ENCODE results near the gene PLAA.

PLAA gene

DNA sequence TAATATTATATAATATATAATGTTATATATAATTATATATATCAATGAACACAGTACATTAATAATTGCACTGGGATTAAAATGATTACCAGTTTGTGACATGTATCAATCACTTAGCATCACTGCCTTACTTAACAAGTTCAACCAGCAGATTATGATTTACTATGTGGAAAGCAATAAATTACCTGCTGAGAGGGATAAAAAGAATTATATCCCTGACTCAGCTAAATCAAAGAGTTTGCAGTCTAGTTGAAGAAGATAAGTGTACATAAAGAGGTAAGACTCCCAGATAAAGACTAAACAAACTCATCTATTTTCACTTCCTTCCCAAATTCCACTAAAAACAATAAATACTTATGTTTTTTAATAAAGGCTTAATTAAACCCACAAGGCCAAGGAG is 11.2 kb downstream of the PLAA start:
- no peak overlapping the region for H3K4me3 ChIP-seq (ENCODE audit: low read depth, low read length)
- DNase-seq (ENCODE audit: low read depth): no peak
- TF ChIP-seq, protein P1, sequence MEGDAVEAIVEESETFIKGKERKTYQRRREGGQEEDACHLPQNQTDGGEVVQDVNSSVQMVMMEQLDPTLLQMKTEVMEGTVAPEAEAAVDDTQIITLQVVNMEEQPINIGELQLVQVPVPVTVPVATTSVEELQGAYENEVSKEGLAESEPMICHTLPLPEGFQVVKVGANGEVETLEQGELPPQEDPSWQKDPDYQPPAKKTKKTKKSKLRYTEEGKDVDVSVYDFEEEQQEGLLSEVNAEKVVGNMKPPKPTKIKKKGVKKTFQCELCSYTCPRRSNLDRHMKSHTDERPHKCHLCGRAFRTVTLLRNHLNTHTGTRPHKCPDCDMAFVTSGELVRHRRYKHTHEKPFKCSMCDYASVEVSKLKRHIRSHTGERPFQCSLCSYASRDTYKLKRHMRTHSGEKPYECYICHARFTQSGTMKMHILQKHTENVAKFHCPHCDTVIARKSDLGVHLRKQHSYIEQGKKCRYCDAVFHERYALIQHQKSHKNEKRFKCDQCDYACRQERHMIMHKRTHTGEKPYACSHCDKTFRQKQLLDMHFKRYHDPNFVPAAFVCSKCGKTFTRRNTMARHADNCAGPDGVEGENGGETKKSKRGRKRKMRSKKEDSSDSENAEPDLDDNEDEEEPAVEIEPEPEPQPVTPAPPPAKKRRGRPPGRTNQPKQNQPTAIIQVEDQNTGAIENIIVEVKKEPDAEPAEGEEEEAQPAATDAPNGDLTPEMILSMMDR (conservative IDR thresholded peaks at IDR 0.05; ENCODE audit: low read depth, low read length): no peak

DNA sequence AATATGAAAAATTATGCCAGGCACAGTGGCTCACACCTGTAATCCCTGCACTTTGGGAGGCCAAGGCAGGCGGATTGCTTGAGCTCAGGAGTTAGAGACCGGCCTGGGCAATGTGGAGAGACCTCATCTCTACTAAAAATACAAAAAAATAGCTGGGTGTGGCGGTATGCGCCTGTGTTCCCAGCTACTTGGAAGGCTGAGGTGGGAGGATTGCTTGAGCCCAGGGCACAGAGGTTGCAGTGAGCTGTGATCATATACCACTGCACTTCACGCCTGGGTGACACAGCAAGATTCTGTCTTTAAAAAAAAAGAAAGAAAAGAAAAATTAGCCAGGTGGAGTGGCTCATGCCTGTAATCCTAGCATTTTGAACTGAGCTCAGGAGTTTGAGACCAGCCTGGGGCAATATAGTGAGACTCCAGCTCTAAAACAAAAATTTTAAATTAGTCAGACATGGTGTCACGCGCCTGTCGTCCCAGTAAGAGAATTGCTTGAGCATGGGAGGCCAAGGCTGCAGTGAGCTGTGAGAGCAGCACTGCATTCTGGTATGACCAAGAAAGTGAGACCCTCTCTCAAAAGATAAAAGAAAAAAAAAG is 18.0 kb downstream of the PLAA start:
- DNase-seq (ENCODE audit: low read depth): no peak
- H3K4me3 ChIP-seq (ENCODE audit: low read depth, low read length): no peak overlapping the region
- TF ChIP-seq, protein P1 (conservative IDR thresholded peaks at IDR 0.05; ENCODE audit: low read depth, low read length): no peak

DNA sequence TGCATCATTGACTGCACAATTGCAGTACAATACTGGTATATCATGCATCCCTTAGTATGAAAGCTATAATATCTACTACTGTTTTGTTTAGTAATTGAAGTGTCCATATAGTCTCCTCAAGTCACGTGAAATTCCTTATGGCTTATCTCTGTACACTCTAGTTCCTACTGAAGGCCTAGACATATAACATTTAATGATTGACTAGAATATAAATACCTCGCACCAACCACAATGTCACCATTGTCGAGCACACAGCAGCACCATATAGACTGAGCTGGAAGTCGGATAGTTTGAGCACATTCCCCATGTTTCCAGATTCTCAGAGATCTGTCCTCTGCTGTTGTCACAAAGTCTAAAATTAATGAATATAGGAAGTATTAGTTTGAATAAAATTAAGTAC is 21.4 kb downstream of the PLAA start:
- TF ChIP-seq, protein P1 (conservative IDR thresholded peaks at IDR 0.05; ENCODE audit: low read depth, low read length): no peak
- DNase-seq (ENCODE audit: low read depth): no peak
- H3K4me3 ChIP-seq (ENCODE audit: low read depth, low read length): no peak overlapping the region

DNA sequence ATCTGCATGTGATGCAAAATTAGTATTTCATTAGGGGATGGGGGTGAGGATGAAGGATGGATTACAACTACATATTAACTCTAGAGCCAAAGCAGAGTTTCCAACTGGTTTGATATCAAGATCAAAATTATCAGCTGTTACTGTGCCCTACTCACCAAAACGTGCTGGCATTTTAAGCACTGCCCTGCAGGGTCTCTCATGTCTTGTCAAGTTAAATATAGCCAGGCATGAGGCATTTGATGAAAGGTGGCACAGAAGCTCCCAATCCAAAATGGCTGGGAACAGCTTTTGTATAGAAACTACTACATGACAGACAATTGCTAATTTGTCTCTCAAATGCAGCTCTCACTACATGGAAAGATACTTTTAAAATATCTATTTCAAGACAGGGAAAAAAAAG is 27.3 kb downstream of the PLAA start:
- TF ChIP-seq, protein P1 (conservative IDR thresholded peaks at IDR 0.05; ENCODE audit: low read depth, low read length): no peak
- DNase-seq (ENCODE audit: low read depth): no peak
- H3K4me3 ChIP-seq (ENCODE audit: low read depth, low read length): no peak overlapping the region

DNA sequence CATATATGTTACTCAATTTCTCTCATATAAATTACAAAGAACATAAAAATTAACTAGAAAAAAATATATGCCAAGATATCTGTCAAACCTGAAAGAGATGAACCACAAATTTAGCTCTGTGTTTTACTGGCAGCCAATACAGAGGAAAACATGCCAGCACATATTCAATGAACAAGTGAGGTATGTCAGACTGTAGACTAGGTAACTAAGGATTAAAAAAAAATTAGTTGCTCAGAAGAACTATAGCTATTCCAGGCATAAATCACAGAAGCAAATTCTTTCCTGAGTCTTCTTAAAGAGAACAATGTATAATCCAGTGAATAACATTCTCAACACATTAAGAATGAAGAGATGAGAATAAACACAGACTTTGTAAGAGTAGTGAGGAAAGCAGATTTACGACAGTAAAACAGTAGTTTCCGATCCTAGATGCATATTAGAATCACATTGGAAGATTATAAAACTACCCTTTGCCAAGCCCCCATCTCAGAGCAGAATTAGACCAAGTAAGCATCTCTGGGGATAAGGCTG is 33.8 kb downstream of the PLAA start:
- no peak overlapping the region for H3K4me3 ChIP-seq (ENCODE audit: low read depth, low read length)
- TF ChIP-seq, protein P1 (conservative IDR thresholded peaks at IDR 0.05; ENCODE audit: low read depth, low read length): no peak

DNA sequence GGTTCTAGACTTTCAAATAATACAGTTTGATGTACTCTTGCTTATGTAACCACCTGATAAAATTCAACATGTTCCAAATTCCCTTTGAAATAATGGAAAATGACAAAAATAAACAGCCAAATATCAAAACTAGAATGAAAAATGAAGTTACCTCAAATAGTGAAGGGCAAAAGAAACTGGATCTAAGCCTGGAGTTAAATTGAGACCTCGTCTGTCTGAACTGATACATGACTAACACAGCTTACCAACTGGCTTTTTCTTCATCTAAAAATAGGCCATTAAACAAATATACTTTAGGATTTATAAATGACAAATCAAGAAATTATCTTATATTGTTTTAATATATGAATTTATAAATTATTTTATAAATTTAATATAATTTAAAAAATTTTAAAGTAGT is 42.4 kb downstream of the PLAA start:
- TF ChIP-seq, protein P1 (conservative IDR thresholded peaks at IDR 0.05; ENCODE audit: low read depth, low read length): no peak
- no peak overlapping the region for H3K4me3 ChIP-seq (ENCODE audit: low read depth, low read length)
- no peak for DNase-seq (ENCODE audit: low read depth)

More for the DNA sequence above, 33.8 kb downstream of the PLAA start:
- no peak for DNase-seq (ENCODE audit: low read depth)

DNA sequence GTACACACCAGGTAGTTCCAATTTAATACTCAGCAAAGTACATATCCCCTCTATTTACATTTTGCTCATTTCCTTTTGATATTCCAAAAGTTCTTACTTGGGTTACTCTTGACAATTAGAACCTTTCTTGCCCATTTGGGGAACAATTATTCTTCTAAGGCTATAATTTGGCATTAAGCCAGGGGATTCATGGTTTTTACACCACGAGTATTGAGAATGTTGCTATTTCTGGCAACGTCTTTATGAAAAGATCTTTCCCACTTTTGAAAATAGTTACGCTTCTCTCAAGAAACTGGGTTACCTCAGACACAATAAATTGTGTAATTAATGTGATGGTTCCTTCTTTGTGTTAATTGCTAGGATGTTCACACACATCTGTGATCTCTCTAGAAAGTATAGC is 43.0 kb downstream of the PLAA start:
- TF ChIP-seq, protein P1 (conservative IDR thresholded peaks at IDR 0.05; ENCODE audit: low read depth, low read length): no peak
- H3K4me3 ChIP-seq (ENCODE audit: low read depth, low read length): no peak overlapping the region

More for the DNA sequence above, 43.0 kb downstream of the PLAA start:
- DNase-seq (ENCODE audit: low read depth): no peak
